HG02759 (cell line): Measurements from ENCODE around the gene PLD2.
"Not testable (repeated sequence)": the region's sequence is repeated elsewhere in the genome, so short reads cannot be mapped to it uniquely, and the experiment has no call there.

Experiments used
- ATAC-seq: cut with Tn5 transposase; IDR thresholded peaks from one replicate; pipeline ENCODE4 v1.9.1; 2021; ENCODE audit warnings: mild to moderate bottlenecking, moderate library complexity; ENCODE audit not compliant: unreplicated experiment

PLD2 gene

GRCh38 chr17:4856271-4856936 is 49.5 kb downstream of the PLD2 start:
- no peak for ATAC-seq

- ATAC-seq: no peak
Measured at GRCh38 chr17:4856937-4857314, 50.0 kb downstream of the PLD2 start.

GRCh38 chr17:4857347-4857746 is 50.4 kb downstream of the PLD2 start:
- ATAC-seq: not testable (repeated sequence)

- no peak for ATAC-seq
Measured at GRCh38 chr17:4858068-4858881, 51.3 kb downstream of the PLD2 start.

- ATAC-seq: no peak
Measured at GRCh38 chr17:4858882-4859260, 51.9 kb downstream of the PLD2 start.

- no peak for ATAC-seq
Measured at GRCh38 chr17:4859816-4860625, 53.1 kb downstream of the PLD2 start.

- ATAC-seq: no peak
Measured at GRCh38 chr17:4860651-4861050, 53.7 kb downstream of the PLD2 start.

GRCh38 chr17:4861052-4861451 is 54.1 kb downstream of the PLD2 start:
- ATAC-seq: no peak

GRCh38 chr17:4862720-4863119 is 55.8 kb downstream of the PLD2 start:
- no peak for ATAC-seq

GRCh38 chr17:4863321-4863720 is 56.4 kb downstream of the PLD2 start:
- ATAC-seq: no peak

GRCh38 chr17:4867535-4867934 is 60.6 kb downstream of the PLD2 start:
- not testable (repeated sequence) for ATAC-seq

- not testable (repeated sequence) for ATAC-seq
Measured at GRCh38 chr17:4869058-4869998, 62.4 kb downstream of the PLD2 start.

- no peak for ATAC-seq
Measured at GRCh38 chr17:4870855-4871254, 63.9 kb downstream of the PLD2 start.

- no peak for ATAC-seq
Measured at GRCh38 chr17:4872786-4873185, 65.8 kb downstream of the PLD2 start.
